ENCODE data around the gene DHX30. TPM values are rescaled to one million over a fixed set of nuclear protein-coding genes. Genes with fewer than 3 reads are reported as not detected.
A peak's percentile ranks its signal among the peaks of the same experiment; 100 is the strongest.

The DHX30 gene
- total RNA-seq, 1 experiment from 2014 or later, result 84.5 TPM

DNA sequence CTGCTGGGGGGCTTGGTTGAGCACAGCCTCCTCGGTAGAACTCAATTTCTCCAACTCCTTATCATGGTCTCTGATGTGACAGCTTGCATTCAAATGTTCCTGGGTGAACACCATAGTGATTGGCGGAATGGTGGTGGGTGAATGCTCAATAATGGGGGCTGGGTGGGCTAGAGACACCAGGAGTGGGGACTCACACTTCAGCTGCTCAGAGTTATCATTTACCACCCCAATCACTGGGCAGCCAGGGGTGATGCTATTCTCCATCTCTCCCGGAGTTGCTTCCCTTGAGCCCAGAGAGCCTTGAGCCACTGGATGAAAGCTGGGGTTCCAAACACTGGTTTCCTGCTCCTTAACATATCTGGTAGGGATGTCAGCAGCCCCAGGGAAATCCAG, 88.7 kb downstream of the DHX30 start:
- Histone ChIP-seq H3K4me1 (ENCODE audit: insufficient read depth, low read length, poor library complexity, severe bottlenecking) (peaks cover 21% of the 10 kb centered on the region), H3K4me3 (ENCODE audit: low read depth, low read length, poor library complexity, severe bottlenecking) (no peak overlapping the region), H3K36me3 (ENCODE audit: insufficient read depth, low read length, poor library complexity, severe bottlenecking) (no peaks in the 10 kb centered on the region), H3K27ac (ENCODE audit: low read depth, low read length, poor library complexity, severe bottlenecking) (no peak overlapping the region), H3K9me3 (ENCODE audit: low read depth, low read length, poor library complexity, severe bottlenecking) (no peaks in the 10 kb centered on the region), H3K27me3 (replicated peaks; ENCODE audit: insufficient read depth, low read depth, low read length, poor library complexity) (no peaks in the 10 kb centered on the region)
- ChIA-PET CTCF (interaction anchor here (1.3 kb wide), 1 partner anchor 259 kb away, joined by 3 read pairs; no protein-coding TSS in a partner anchor), POLR2A (ENCODE audit: low non-redundant PET) (no interaction called here)
- no TSS peak for BruUV-seq (replicated peaks)
- TF ChIP-seq, protein P1, sequence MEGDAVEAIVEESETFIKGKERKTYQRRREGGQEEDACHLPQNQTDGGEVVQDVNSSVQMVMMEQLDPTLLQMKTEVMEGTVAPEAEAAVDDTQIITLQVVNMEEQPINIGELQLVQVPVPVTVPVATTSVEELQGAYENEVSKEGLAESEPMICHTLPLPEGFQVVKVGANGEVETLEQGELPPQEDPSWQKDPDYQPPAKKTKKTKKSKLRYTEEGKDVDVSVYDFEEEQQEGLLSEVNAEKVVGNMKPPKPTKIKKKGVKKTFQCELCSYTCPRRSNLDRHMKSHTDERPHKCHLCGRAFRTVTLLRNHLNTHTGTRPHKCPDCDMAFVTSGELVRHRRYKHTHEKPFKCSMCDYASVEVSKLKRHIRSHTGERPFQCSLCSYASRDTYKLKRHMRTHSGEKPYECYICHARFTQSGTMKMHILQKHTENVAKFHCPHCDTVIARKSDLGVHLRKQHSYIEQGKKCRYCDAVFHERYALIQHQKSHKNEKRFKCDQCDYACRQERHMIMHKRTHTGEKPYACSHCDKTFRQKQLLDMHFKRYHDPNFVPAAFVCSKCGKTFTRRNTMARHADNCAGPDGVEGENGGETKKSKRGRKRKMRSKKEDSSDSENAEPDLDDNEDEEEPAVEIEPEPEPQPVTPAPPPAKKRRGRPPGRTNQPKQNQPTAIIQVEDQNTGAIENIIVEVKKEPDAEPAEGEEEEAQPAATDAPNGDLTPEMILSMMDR (conservative IDR thresholded peaks at IDR 0.05; ENCODE audit: low read depth, low read length), result no peak
- no peak for TF ChIP-seq EZH2 (IDR thresholded peaks at IDR 0.05; ENCODE audit: borderline replicate concordance, low read depth, low read length, poor library complexity, severe bottlenecking)
- intact Hi-C loops (cut with micrococcal nuclease; ENCODE audit: unreplicated experiment), result no loop called here
- DNase-seq (ENCODE audit: low spot score), result no peak

DNA sequence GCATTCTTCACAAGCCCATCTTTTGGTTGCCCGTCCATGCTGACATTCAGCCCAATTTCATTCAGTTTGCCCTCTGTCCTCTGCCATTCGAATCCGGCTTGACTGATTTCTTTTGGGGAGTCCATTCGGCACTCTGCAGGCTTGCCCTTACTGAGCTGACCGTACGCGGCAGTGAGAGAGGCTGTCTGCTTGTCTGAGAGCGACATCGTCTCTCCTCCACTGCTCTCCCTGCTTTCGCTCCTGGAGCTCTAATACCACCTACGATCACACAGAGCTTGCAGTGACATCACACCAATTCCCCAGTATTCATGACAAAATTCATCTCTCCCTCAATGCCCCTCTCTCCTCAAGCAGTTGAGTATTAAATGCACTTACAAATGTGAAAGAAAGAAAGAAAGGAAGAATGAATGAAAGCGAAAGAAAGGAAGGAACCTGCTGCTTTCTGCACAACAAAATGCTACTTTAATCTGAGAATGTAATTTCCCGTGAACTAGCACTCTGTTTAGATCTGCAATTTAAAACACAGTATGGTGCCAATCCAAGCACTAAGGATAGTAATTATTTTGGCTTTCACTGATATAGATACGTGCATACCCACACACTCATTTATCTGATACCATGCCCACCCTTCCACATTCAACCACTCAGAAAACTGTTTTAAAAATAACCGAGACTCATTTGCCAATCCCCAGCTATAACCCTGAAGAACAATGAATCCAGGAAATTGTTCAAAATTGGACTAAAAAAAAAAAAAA, 89.5 kb downstream of the DHX30 start:
- H3K9me3 ChIP-seq (ENCODE audit: low read depth, low read length, poor library complexity, severe bottlenecking), result no peaks in the 10 kb centered on the region
- TF ChIP-seq, protein P1 (conservative IDR thresholded peaks at IDR 0.05; ENCODE audit: low read depth, low read length), result no peak
- ChIA-PET POLR2A (ENCODE audit: low non-redundant PET) (no interaction called here), CTCF (interaction anchor here (1.3 kb wide), 1 partner anchor 259 kb away, joined by 3 read pairs; no protein-coding TSS in a partner anchor)
- peak overlapping the region; percentile 31 for H3K4me3 ChIP-seq (ENCODE audit: low read depth, low read length, poor library complexity, severe bottlenecking)
- H3K27ac ChIP-seq (ENCODE audit: low read depth, low read length, poor library complexity, severe bottlenecking), result peak overlapping the region; percentile 42
- no peaks in the 10 kb centered on the region for H3K27me3 ChIP-seq (replicated peaks; ENCODE audit: insufficient read depth, low read depth, low read length, poor library complexity)
- DNase-seq (ENCODE audit: low spot score), result peak; percentile 48
- peaks cover 21% of the 10 kb centered on the region for H3K4me1 ChIP-seq (ENCODE audit: insufficient read depth, low read length, poor library complexity, severe bottlenecking)
- no peaks in the 10 kb centered on the region for H3K36me3 ChIP-seq (ENCODE audit: insufficient read depth, low read length, poor library complexity, severe bottlenecking)
- intact Hi-C loops (cut with micrococcal nuclease; ENCODE audit: unreplicated experiment), result no loop called here
- no TSS peak for BruUV-seq (replicated peaks)

DNA sequence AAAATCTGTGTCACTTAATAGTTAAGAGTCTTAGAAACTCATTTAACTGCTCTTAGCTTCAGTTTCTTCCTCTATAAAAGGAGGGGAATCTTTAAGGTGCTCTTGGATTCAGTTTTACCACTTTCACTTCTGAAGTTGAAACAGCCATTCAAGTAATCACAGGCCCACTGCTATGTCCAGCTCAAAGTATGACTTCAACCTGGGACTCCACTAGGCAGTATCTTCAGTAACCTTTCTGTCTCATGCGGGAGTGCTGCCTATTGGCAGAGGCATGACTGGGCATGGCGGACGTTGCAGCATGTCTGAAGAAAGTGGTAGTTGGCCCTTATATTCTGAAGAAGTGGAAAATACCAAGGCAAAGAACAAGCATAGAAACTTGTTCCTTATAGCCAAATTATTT, 92.3 kb downstream of the DHX30 start:
- POLR2A ChIA-PET (ENCODE audit: low non-redundant PET), result no interaction called here
- CTCF ChIA-PET, result no interaction called here
- Histone ChIP-seq H3K27me3 (replicated peaks; ENCODE audit: insufficient read depth, low read depth, low read length, poor library complexity) (no peaks in the 10 kb centered on the region), H3K36me3 (ENCODE audit: insufficient read depth, low read length, poor library complexity, severe bottlenecking) (no peaks in the 10 kb centered on the region), H3K27ac (ENCODE audit: low read depth, low read length, poor library complexity, severe bottlenecking) (no peak overlapping the region), H3K4me1 (ENCODE audit: insufficient read depth, low read length, poor library complexity, severe bottlenecking) (peaks cover 15% of the 10 kb centered on the region), H3K4me3 (ENCODE audit: low read depth, low read length, poor library complexity, severe bottlenecking) (no peak overlapping the region), H3K9me3 (ENCODE audit: low read depth, low read length, poor library complexity, severe bottlenecking) (no peaks in the 10 kb centered on the region)
- DNase-seq (ENCODE audit: low spot score), result no peak
- intact Hi-C loops (cut with micrococcal nuclease; ENCODE audit: unreplicated experiment), result no loop called here
- no TSS peak for BruUV-seq (replicated peaks)
- no peak for TF ChIP-seq EZH2 (IDR thresholded peaks at IDR 0.05; ENCODE audit: borderline replicate concordance, low read depth, low read length, poor library complexity, severe bottlenecking)
- TF ChIP-seq, protein P1 (conservative IDR thresholded peaks at IDR 0.05; ENCODE audit: low read depth, low read length), result no peak
